Activated CD4-positive, alpha-beta memory T cell treated with anti-CD3 and anti-CD28 coated beads, Interleukin-2, amount 10 ng/mL, durations not matched to agents 7 days and 5 days (primary cell): ENCODE data around the gene UQCC5. TPM values are rescaled to one million over a fixed set of nuclear protein-coding genes. Genes with fewer than 3 reads are reported as not detected.

ENCODE experiments used
- CTCF ChIA-PET: fragments of 350-600 bp; sonication (Branson Sonifier 250); formaldehyde crosslinking; loops from one replicate; lab custom pipeline; 2021; ENCODE audit warnings: antibody characterized with exemption, inconsistent platforms; lab: Charles Lee
- POLR2A ChIA-PET: fragments of 350-600 bp; sonication (Branson Sonifier 250); formaldehyde crosslinking; loops from one replicate; lab custom pipeline; 2021; ENCODE audit warnings: antibody characterized with exemption; lab: Charles Lee
- DNase-seq: peaks from one replicate; pipeline ENCODE4 v3.0.0-alpha.2; 2020
- H3K27ac Mint-ChIP-seq: one replicate; pipeline ENCODE4 v1.8.0; 2021; ENCODE audit warnings: mild to moderate bottlenecking, mixed read lengths
- H3K27me3 Mint-ChIP-seq: one replicate; pipeline ENCODE4 v1.8.0; 2021; ENCODE audit warnings: mixed read lengths
- H3K36me3 Mint-ChIP-seq: one replicate; pipeline ENCODE4 v1.8.0; 2021; ENCODE audit warnings: low read depth, mixed read lengths
- H3K4me1 Mint-ChIP-seq: one replicate; pipeline ENCODE4 v1.8.0; 2021; ENCODE audit warnings: mixed read lengths
- H3K4me3 Mint-ChIP-seq: one replicate; pipeline ENCODE4 v1.8.0; 2021; ENCODE audit warnings: mild to moderate bottlenecking, mixed read lengths
- H3K9me3 Mint-ChIP-seq: one replicate; pipeline ENCODE4 v1.8.0; 2021; ENCODE audit warnings: mixed read lengths
- total RNA-seq, 2 experiments: library from RNA; stranded (reverse); gene quantifications; one replicate each; pipeline ENCODE4 v1.2.3, GENCODE V29; 2021

UQCC5 gene
- total RNA-seq, 2 experiments from 2014 or later: 8.7 to 10.7 TPM

DNA sequence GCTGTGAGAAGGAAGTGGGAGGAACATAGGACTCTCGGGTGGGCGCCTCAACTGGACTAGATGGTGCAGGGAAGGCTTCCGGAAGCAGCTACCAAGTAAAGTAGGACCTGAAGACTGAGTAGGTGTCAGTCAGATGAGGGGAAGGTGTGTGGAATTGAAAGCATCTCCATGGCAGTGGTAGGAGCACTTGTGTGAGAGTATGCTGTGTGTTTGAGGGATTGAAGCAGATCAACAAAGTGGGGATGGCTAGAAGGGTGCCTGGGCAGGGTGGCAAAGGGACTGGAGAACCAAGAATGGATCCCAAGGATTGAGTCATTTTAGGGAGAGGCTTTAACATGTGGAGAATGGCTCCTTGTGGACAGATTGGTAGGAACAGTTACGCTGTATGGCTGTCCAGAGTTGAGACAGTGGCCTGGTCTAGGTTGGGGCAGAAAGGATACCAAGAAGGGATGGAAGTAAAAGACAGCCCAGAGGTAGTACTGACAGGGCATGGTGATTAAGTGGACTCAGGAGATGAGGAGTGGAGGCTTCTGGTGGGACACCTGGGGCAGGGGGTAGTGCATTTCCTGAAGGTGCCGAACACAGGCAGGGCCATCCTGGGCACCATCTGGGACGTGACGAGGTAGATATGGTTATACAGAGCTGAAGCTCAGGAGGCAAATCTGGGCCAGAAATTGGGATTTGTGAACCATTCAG is 1.5 kb downstream of the UQCC5 start:
- Mint-ChIP-seq H3K4me3 (peak overlapping the region; percentile 99), H3K27ac (peak overlapping the region; percentile 94), H3K27me3 (no peaks in the 10 kb centered on the region), H3K4me1 (peaks cover 51% of the 10 kb centered on the region), H3K9me3 (no peaks in the 10 kb centered on the region), H3K36me3 (peaks cover 28% of the 10 kb centered on the region)
- POLR2A ChIA-PET: interaction anchor here (0.8 to 1.3 kb wide), 5 partner anchors 14 to 480 kb away, joined by 3 to 7 read pairs (median 3); no protein-coding TSS in a partner anchor
- CTCF ChIA-PET: interaction anchor here (2.1 kb wide), 1 partner anchor 9 kb away, joined by 6 read pairs; no protein-coding TSS in a partner anchor
- peak; percentile 16 for DNase-seq

DNA sequence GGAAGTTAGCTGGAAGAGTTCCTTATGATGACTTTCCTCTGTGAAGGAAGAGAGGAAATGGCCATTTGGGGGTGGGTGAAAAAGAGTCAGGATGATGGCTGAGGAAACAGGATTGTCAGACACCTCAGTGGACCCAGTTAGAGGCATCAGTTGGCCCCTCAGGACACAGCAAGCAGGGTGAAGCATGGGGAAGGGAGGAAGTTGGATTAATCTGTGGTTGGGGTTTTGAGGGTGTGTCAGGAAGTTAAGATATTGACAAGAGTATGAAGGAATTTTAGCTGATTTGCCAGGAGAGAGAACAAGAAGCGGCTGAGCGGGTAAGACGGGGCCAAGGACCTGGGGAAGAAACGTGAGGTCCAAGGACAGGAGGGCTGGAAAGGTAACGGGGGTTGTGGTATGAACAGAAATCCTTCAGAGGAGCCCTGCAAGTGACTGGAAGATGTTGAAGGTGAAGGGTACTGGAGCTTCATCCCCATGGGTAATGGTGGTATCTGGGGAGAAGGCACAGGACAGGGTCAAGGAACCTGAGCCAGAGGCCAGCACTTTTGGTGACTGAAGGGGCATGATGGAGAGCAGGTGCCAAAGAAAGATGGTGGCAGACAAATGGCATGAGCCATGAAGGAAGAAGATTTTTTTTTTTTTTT is 2.7 kb downstream of the UQCC5 start:
- H3K4me3 Mint-ChIP-seq: peak overlapping the region; percentile 31
- no peak for DNase-seq
- CTCF ChIA-PET: no interaction called here

DNA sequence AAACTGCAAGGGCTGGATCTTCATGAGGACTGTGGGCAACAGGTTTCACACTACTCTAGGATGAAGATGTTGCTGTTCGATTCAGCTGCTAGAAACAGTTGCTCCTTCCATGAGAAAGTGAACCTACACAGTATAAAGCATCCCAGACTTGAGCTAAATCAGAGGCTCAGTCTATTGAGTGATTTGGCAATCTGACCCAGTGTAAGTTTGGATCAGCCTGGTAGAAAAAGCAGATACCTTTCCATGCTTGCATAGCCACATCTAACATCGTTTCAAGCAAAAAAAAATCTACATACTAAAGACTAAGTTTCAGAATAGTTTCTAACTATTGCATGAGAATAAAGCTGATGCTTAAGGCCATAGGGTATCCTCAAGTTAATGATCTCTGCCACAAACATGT is 4.6 kb downstream of the UQCC5 start:
- Mint-ChIP-seq H3K4me3 (no peak overlapping the region), H3K9me3 (no peaks in the 10 kb centered on the region), H3K4me1 (peaks cover 38% of the 10 kb centered on the region), H3K27me3 (no peaks in the 10 kb centered on the region), H3K27ac (no peak overlapping the region), H3K36me3 (peaks cover 40% of the 10 kb centered on the region)
- CTCF ChIA-PET: no interaction called here
- POLR2A ChIA-PET: interaction anchor here (0.9 kb wide), 1 partner anchor 101 kb away, joined by 3 read pairs; no protein-coding TSS in a partner anchor
- no peak for DNase-seq

More for the DNA sequence above, 2.7 kb downstream of the UQCC5 start:
- peaks cover 28% of the 10 kb centered on the region for H3K36me3 Mint-ChIP-seq
- POLR2A ChIA-PET: no interaction called here
- H3K9me3 Mint-ChIP-seq: no peaks in the 10 kb centered on the region
- no peaks in the 10 kb centered on the region for H3K27me3 Mint-ChIP-seq
- H3K27ac Mint-ChIP-seq: peak overlapping the region; percentile 73
- H3K4me1 Mint-ChIP-seq: peaks cover 51% of the 10 kb centered on the region

DNA sequence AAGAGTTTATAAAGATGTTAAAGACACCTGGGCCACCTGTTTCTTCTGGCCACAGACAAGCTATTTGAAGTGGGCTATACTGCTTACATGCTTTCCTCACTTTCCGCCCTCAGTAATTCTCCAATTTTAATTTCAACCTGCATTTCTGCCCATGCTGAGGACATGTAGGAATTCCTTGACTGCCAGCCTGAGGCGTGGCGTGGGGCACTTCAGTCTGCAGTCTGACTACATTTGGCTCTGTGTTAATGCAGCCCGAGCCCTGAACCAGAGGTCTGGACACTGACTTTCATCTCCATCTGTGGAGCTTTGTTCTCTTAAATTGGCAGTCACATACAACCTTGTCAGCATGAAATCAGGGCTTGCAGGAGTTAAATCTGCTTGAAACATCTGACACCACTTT is 8.5 kb downstream of the UQCC5 start:
- H3K4me1 Mint-ChIP-seq: peaks cover 19% of the 10 kb centered on the region
- ChIA-PET CTCF (no interaction called here), POLR2A (interaction anchor here (1.3 kb wide), 1 partner anchor 9 kb away, joined by 3 read pairs; the partner anchor contains the start of gene UQCC5)
- no peak overlapping the region for H3K27ac Mint-ChIP-seq
- no peaks in the 10 kb centered on the region for H3K9me3 Mint-ChIP-seq
- peaks cover 34% of the 10 kb centered on the region for H3K36me3 Mint-ChIP-seq
- no peaks in the 10 kb centered on the region for H3K27me3 Mint-ChIP-seq
- H3K4me3 Mint-ChIP-seq: no peak overlapping the region
- DNase-seq: no peak

DNA sequence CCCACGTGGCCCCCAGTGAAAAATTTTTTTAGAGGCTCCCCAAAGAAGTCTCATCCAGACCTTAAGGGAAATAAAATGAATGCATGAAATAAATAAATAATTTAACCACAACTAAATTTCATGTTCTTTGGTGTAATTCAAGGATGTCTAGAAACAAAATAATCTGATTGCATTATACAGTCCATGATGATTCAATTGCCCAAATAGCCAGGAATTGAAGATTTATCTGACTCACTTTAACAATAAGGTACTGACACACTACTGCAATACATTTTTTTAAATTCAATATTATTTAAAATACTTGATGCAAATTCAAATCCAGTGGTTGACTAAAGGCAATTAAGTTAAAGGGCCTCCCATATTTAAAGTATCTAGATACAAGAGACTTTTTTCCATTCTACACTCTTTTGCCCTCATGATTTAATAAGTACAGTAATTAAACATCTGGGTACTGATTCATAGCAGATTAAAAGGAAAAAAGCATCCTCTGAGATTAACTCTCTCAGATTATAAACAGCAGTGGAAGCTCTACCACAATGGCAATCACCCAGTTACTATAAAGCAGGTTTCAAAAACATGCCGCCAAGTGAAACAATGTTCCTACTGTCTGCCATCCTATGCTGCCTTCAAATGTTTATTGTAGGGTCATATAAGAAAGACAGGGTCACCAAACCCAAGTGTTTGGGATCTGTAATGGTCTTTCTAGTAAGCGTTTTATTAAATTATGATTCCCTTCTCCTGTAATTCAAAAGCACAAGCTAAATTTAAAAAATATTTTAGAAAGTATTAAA is 9.9 kb downstream of the UQCC5 start:
- H3K4me3 Mint-ChIP-seq: no peak overlapping the region
- ChIA-PET CTCF (interaction anchor here (2.2 kb wide), 1 partner anchor 10 kb away, joined by 6 read pairs; the partner anchor contains the start of gene UQCC5), POLR2A (interaction anchor here (0.6 to 0.7 kb wide), 2 partner anchors 10 to 347 kb away, joined by 3 read pairs; partner anchors contain the start of gene UQCC5)
- no peaks in the 10 kb centered on the region for H3K27me3 Mint-ChIP-seq
- DNase-seq: no peak
- H3K27ac Mint-ChIP-seq: no peak overlapping the region
- H3K36me3 Mint-ChIP-seq: peaks cover 40% of the 10 kb centered on the region
- peaks cover 9% of the 10 kb centered on the region for H3K4me1 Mint-ChIP-seq
- no peaks in the 10 kb centered on the region for H3K9me3 Mint-ChIP-seq

DNA sequence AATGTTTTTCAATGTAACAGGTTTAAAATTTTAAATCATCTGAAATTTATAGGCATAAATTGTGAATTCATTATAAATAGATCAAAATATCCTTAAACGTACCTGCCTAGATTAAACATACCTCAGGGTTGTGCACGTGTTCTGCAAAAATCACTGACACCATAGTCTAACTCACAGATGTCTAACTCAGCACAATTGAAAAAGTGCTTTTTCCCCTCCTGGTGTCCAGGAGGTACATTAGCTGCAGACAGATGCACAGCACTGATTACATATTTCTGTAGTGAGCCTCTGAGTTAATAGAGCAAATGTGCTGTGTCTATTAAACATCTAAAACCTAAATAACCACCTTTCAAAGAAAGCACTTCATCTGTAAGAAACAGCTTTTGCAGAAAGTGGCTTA is 10.7 kb downstream of the UQCC5 start:
- DNase-seq: no peak
- ChIA-PET CTCF (interaction anchor here (2.2 kb wide), 1 partner anchor 11 kb away, joined by 6 read pairs; the partner anchor contains the start of gene UQCC5), POLR2A (interaction anchor here (0.7 kb wide), 1 partner anchor 11 kb away, joined by 3 read pairs; the partner anchor contains the start of gene UQCC5)
- Mint-ChIP-seq H3K4me1 (peaks cover 9% of the 10 kb centered on the region), H3K4me3 (no peak overlapping the region), H3K27me3 (no peaks in the 10 kb centered on the region), H3K9me3 (no peaks in the 10 kb centered on the region), H3K27ac (no peak overlapping the region), H3K36me3 (peaks cover 37% of the 10 kb centered on the region)

DNA sequence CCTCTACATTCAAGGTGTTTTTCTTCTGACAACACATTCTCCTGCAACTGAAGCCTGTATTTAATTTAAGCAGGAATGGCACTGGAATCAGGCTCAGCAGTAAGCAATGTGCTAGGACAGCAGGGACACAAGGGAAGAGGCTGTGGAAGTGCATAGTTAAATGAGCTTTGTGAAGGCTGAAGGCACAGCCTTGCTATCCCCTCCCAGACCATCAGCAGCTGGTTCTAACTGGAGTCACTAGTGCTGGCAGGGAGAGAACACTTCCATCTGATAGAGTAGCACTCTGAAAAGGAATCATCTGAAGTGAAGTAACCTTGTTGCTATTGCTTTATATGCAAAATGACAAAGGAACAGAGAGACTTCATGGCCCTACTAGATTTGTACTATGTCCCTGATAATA is 14.7 kb downstream of the UQCC5 start:
- POLR2A ChIA-PET: interaction anchor here (1.7 kb wide), 1 partner anchor 14 kb away, joined by 7 read pairs; no protein-coding TSS in a partner anchor
- CTCF ChIA-PET: interaction anchor here (1.3 to 1.9 kb wide), 2 partner anchors 10 to 123 kb away, joined by 3 to 4 read pairs; no protein-coding TSS in a partner anchor
- Mint-ChIP-seq H3K4me3 (no peak overlapping the region), H3K36me3 (peaks cover 44% of the 10 kb centered on the region), H3K9me3 (no peaks in the 10 kb centered on the region), H3K4me1 (peaks cover 8% of the 10 kb centered on the region), H3K27ac (no peak overlapping the region), H3K27me3 (no peaks in the 10 kb centered on the region)
- DNase-seq: no peak

DNA sequence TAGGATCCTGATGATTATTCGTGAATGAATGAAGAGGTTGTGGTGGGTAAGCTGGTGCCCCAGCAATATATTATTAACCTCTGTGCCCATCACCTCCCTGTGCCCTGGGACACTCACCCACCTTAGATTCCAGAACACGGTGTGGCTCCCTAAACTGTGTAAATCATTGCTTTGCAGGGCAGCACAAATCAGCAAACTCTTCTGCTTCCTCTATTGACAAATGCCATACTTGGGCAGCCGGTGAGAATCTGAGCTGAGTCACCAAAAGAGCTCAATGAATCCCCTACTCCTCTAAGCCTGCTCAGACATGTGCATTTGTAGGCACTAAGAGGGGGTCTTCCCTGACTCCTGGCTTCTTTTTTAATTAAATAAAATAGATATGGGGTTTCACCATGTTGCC is 15.7 kb downstream of the UQCC5 start:
- Mint-ChIP-seq H3K4me1 (peaks cover 6% of the 10 kb centered on the region), H3K27me3 (no peaks in the 10 kb centered on the region), H3K9me3 (no peaks in the 10 kb centered on the region), H3K4me3 (no peak overlapping the region), H3K27ac (no peak overlapping the region), H3K36me3 (peaks cover 43% of the 10 kb centered on the region)
- ChIA-PET POLR2A (interaction anchor here (1.7 kb wide), 1 partner anchor 15 kb away, joined by 7 read pairs; no protein-coding TSS in a partner anchor), CTCF (interaction anchor here (0.5 to 1.9 kb wide), 3 partner anchors 9 to 127 kb away, joined by 3 to 4 read pairs (median 3); no protein-coding TSS in a partner anchor)
- DNase-seq: no peak

DNA sequence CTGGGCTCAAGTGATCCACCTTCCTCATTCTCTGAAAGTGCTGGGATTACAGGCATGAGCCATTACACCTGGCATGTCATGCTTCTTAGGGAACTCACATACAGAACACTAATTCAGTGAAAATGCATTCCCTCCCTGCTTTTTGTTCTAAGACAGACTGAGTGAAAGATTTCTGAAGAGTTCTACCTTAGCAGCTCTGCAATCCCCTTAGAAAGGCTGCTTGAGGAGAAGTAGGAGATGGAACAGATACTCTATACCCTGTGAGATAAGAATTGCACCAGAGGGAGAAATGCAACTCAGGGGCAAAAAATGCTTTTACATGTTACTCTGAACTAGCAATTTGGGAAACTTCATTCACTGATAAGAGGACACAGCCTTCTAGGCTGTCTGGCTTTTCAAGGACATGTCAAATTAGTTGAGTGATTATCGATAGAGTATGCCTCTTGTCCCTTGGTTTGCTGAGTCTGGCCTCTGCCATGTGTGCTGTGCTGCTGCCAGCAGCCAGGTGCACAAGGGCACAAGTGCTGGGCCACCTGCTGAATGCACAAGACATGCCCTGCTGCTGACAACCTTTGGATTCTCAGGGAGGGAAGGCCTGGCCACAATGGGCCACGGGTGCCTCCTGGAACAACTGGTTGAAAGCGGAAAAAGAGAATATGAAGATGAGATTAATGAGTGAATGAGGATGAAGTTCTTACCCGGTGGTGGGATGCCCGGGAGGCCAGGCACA is 17.8 kb downstream of the UQCC5 start:
- H3K4me3 Mint-ChIP-seq: no peak overlapping the region
- H3K27me3 Mint-ChIP-seq: no peaks in the 10 kb centered on the region
- no peak for DNase-seq
- no peaks in the 10 kb centered on the region for H3K9me3 Mint-ChIP-seq
- H3K36me3 Mint-ChIP-seq: peaks cover 51% of the 10 kb centered on the region
- ChIA-PET CTCF (interaction anchor here (0.7 kb wide), 1 partner anchor 9 kb away, joined by 4 read pairs; no protein-coding TSS in a partner anchor), POLR2A (no interaction called here)
- peaks cover 2% of the 10 kb centered on the region for H3K4me1 Mint-ChIP-seq
- H3K27ac Mint-ChIP-seq: no peak overlapping the region

DNA sequence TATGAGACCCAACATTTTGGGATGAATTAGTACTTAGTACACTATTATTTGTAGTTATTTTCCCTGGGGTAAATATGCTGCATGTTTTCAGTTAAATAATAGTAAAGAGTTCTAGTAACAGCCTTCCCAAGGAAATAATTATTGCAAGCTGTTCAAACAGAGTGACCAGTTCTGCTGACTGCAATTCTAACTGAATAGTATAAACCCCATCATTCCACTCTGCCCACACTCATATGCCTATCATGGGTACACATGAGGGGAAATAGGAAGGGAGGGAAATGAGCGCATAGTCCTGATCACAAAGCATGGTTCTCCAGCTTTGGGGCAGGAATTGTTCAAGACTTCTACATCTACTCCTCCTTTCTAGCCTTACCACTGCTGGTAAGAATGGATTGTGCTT is 18.7 kb downstream of the UQCC5 start:
- Mint-ChIP-seq H3K4me3 (no peak overlapping the region), H3K27ac (no peak overlapping the region), H3K36me3 (peaks cover 57% of the 10 kb centered on the region), H3K27me3 (no peaks in the 10 kb centered on the region), H3K9me3 (no peaks in the 10 kb centered on the region), H3K4me1 (no peaks in the 10 kb centered on the region)
- POLR2A ChIA-PET: no interaction called here
- no peak for DNase-seq
- CTCF ChIA-PET: no interaction called here

DNA sequence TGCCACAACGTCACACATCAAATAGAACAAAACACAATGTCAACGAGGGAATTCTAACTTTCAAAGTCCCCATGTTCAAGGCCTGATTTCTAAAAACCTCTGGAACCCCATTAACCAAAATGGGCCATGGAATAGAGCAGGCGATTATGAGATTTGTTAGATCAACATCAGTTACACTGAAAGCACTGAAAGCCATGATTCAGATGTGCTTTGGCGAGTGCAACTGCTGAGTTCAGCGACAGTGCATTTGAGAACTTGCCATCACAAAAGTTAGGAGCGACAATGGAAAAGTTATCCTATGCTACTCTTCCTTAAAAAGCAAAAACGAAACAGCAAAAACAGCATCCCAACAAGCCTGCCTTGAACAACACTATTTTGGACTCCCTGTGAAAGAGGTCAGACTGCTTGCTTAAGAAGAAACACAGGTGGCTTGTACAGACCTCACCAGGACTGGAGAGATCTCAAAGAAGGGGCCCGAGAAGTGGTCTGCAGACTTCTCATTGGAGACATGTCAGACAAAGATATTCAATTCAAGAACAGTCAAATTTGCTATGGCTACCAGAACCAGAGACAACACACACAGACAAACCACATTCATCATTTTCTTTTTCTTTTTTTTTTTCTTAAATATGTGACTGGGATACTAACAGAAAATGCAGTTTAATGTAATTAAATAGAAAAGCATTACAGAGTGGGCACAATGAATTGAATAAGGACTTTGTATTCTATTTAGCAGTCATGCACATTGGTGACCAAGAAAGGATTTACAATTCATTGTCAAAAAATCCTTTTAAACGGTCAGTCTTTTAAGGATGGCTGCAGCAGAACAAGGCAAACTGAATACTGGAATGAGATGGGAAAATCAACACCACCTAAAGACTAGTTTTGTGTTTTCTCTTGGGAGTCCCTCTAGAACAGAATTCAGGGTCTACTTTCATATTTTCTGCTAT is 20.9 kb downstream of the UQCC5 start:
- Mint-ChIP-seq H3K9me3 (no peaks in the 10 kb centered on the region), H3K36me3 (peaks cover 63% of the 10 kb centered on the region), H3K4me3 (no peak overlapping the region), H3K4me1 (no peaks in the 10 kb centered on the region), H3K27ac (no peak overlapping the region), H3K27me3 (no peaks in the 10 kb centered on the region)
- CTCF ChIA-PET: no interaction called here
- POLR2A ChIA-PET: no interaction called here
- DNase-seq: no peak
